ENCODE measurements around the gene SLCO1B3.

The SLCO1B3 gene

DNA sequence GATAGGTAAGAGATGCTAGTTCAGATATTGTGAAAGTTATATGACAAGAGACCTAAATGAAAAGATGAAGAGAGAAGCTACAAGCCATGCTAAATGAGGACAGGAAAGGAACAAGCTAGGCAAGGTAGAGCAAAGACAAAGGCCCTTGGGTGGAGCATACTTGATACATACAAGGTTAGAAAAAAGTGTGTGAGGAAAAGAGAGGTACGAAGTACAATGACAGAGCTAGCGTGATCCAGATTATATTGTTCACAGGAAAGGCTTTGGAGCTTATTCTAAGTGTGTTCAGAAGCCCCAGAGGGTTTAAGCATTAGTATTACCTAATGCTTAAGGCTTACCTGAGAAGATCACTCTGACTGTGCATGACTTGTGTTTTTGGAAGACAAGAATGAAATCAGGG is 75.0 kb downstream of the SLCO1B3 start:
- no peak for DNase-seq

DNA sequence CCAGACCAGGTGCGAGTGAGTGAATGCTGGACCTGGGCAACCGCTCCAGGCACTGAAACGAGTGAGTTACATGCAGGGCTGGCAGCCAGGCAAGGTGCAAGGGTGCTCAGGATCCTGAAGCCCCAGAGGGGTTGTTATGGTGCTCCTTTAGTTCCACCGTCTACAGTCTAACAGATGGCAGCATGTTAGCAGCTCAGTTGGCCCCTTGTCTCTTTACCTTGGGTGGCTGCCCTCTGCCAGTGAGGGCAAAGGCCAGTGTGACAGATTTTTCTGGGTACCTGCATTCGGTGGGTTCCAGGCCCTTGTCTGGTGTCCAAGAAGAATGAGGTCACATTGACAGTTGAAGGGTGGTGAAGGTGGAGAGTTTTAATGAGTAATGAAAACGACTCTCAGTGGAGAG is 106.8 kb downstream of the SLCO1B3 start:
- no peak for DNase-seq

DNA sequence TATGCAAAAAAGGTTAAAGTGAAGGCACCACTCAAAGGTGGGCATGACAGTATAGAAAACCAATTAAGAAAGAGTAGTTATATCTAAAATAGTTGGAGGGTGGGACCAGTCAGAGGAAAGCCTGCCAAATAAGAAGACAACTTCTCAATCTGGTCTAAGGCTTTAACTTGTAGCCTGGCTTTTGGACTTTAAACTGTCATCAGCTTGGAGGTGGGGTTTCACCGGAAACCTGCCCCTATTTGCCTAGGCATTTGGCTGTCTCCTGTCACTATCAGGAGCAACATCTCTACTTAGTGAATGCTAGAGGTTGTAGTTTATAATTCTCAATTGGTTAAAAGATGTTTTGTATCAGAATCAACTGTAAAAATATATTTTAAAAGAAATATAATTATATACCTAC is 107.3 kb downstream of the SLCO1B3 start:
- DNase-seq, result no peak

GRCh38 chr12:20931894-20932293 is 121.4 kb downstream of the SLCO1B3 start:
- no peak for DNase-seq

GRCh38 chr12:20946732-20947131 is 136.2 kb downstream of the SLCO1B3 start:
- DNase-seq, result no peak

DNA sequence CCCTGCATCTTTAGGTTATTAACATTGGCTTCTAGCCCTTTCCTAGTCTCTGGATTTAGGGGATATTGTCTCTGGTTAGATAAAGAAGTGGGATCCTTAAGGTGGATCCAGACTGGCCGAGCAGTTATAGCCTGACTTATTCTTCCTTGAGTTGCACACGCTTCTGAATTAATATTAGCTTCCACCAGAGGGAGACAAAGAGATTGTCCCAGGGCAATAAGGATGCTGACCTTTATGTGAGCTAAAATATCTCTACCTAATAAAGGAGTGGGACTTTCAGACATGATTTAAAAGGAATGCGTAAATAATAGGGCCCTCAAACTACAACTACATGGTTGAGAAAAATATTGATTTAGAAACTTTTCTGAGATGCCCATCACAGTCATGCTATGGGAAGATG is 139.7 kb downstream of the SLCO1B3 start:
- no peak for DNase-seq

GRCh38 chr12:20963303-20963702 is 152.8 kb downstream of the SLCO1B3 start:
- no peak for DNase-seq

GRCh38 chr12:20963762-20964161 is 153.3 kb downstream of the SLCO1B3 start:
- no peak for DNase-seq
